HepG2 (cell line): Measurements from ENCODE around the gene RAB43. TPM values are rescaled to one million over a fixed set of nuclear protein-coding genes. Genes with fewer than 3 reads are reported as not detected.

Experiments
- ATAC-seq: fragments of 200-7000 bp; cut with Tn5 transposase; 3 replicates; pipeline ENCODE4 v1.9.1; 2020; ENCODE audit warnings: mild to moderate bottlenecking, moderate library complexity
- BruUV-seq: library from RNA; stranded (reverse); fragments of 400-500 nt; replicated peaks from 2 replicates; lab custom pipeline; 2021; lab: Mats Ljungman, UMichigan
- CTCF ChIA-PET: fragments of 300-600 bp; formaldehyde crosslinking; extraction: SDS; loops from one replicate; lab custom pipeline; 2021; ENCODE audit warnings: low total read pairs, inconsistent platforms, low intra/inter-chr PET ratio; lab: Yijun Ruan, JAX
- POLR2A ChIA-PET: fragments of 350-600 bp; sonication (Branson Sonifier 250); formaldehyde crosslinking; loops from one replicate; lab custom pipeline; 2020; ENCODE audit warnings: antibody characterized with exemption, inconsistent platforms; lab: Yijun Ruan, JAX
- DNase-seq: peaks from one replicate; pipeline ENCODE4 v3.0.0-alpha.2; 2015; ENCODE audit warnings: low spot score
- FAIRE-seq: peaks from 3 replicates; lab custom pipeline; 2011; peaks lifted over from hg19 to GRCh38; lab: Jason Lieb, UNC
- H2AFZ ChIP-seq: one replicate; pipeline ENCODE4 v1.6.1; 2011; ENCODE audit warnings: low read length, inconsistent platforms
- H3K27ac ChIP-seq: fragments of 300-600 bp; 3 replicates; pipeline ENCODE4 v1.8.0; 2011; ENCODE audit warnings: mixed run types, mild to moderate bottlenecking, mixed read lengths, low read length, inconsistent platforms; ENCODE audit not compliant: insufficient read depth; ENCODE audit errors: extremely low read length
- H3K27me3 ChIP-seq, 2 experiments: fragments of 200-600 bp in 1 of 2; 2 replicates in 1 of 2; 3 replicates in 1 of 2; pipeline versions ENCODE4 v1.6.0 to v1.8.0; 2011; ENCODE audit warnings: low read length in 2 of 2, mild to moderate bottlenecking in 2 of 2, moderate library complexity in 2 of 2, inconsistent platforms in 1 of 2; ENCODE audit not compliant: insufficient read depth in 2 of 2, control insufficient read depth in 1 of 2
- H3K36me3 ChIP-seq, 2 experiments: fragments of 200-600 bp in 1 of 2; replicated peaks in 1 of 2; 2 replicates in 1 of 2; 3 replicates in 1 of 2; pipeline versions ENCODE4 v1.5.1 to v1.8.0; 2011; ENCODE audit warnings: low read length in 2 of 2, inconsistent platforms in 1 of 2; ENCODE audit not compliant: insufficient read depth in 2 of 2, control insufficient read depth in 1 of 2
- H3K4me1 ChIP-seq: 2 replicates; pipeline ENCODE4 v1.5.1; 2012; ENCODE audit warnings: low read length, inconsistent platforms; ENCODE audit not compliant: insufficient read depth
- H3K4me2 ChIP-seq: 2 replicates; pipeline ENCODE4 v1.6.0; 2011; ENCODE audit warnings: low read depth, low read length, inconsistent platforms
- H3K4me3 ChIP-seq, 3 experiments: fragments of 200-600 bp in 1 of 3; sonication (generic), shearing (Covaris generic) in 1 of 3; replicated peaks in 1 of 3; 2 replicates each; pipeline ENCODE4 v1.5.1; 2011 to 2016; ENCODE audit warnings: low read length in 3 of 3, inconsistent platforms in 2 of 3, low read depth in 2 of 3, mild to moderate bottlenecking in 2 of 3, control low read depth in 1 of 3, mixed read lengths in 1 of 3; ENCODE audit not compliant: insufficient read depth in 1 of 3
- H3K79me2 ChIP-seq: one replicate; pipeline ENCODE4 v1.6.1; 2011; ENCODE audit warnings: low read length, inconsistent platforms; ENCODE audit not compliant: insufficient read depth
- H3K9ac ChIP-seq: 2 replicates; pipeline ENCODE4 v1.6.0; 2011; ENCODE audit warnings: mild to moderate bottlenecking, low read depth, low read length, inconsistent platforms; ENCODE audit not compliant: insufficient read depth
- H3K9me3 ChIP-seq: 2 replicates; pipeline ENCODE4 v1.5.1; 2012; ENCODE audit warnings: mild to moderate bottlenecking, low read length
- H4K20me1 ChIP-seq: 2 replicates; pipeline ENCODE4 v1.6.0; 2011; ENCODE audit warnings: inconsistent platforms, mild to moderate bottlenecking, low read length, moderate library complexity; ENCODE audit not compliant: insufficient read depth
- ARNT ChIP-seq: fragments of 450-650 bp; IDR thresholded peaks from 2 replicates; pipeline ENCODE4 v1.6.1; 2017
- ASH2L ChIP-seq: fragments of 300-600, 200-600 bp; sonication (generic); IDR thresholded peaks from 2 replicates; pipeline ENCODE4 v1.7.0; 2017; ENCODE audit warnings: low read depth, mild to moderate bottlenecking, moderate library complexity, mixed read lengths, low read length; ENCODE audit not compliant: insufficient read length
- CCAR2 ChIP-seq: fragments of 200-400 bp; formaldehyde crosslinking; optimal IDR thresholded peaks from 2 replicates; pipeline ENCODE3; 2018; ENCODE audit warnings: low read depth, mild to moderate bottlenecking, low read length, moderate library complexity
- FOXA3 ChIP-seq: IDR thresholded peaks from 2 replicates; pipeline ENCODE4 v1.6.1; 2016; ENCODE audit warnings: missing genetic modification reagents, missing compliant biosample characterization
- PRDM4 ChIP-seq: sonication (generic); formaldehyde crosslinking; IDR thresholded peaks from 2 replicates; pipeline ENCODE4 v1.9.0; 2021; ENCODE audit warnings: missing genetic modification reagents, borderline replicate concordance
- TARDBP ChIP-seq: sonication (generic); formaldehyde crosslinking; IDR thresholded peaks from 2 replicates; pipeline ENCODE4 v1.8.0; 2022; ENCODE audit warnings: mild to moderate bottlenecking, missing genetic modification reagents
- USF2 ChIP-seq, 2 experiments: sonication (generic) in 1 of 2; formaldehyde crosslinking in 1 of 2; IDR thresholded peaks; 2 replicates each; pipeline versions ENCODE4 v1.5.1 to v1.6.1; 2011 to 2020; ENCODE audit warnings: borderline replicate concordance in 1 of 2, low read depth in 1 of 2, low read length in 1 of 2, mild to moderate bottlenecking in 1 of 2, missing genetic modification reagents in 1 of 2, moderate library complexity in 1 of 2
- XBP1 ChIP-seq: sonication (generic); formaldehyde crosslinking; IDR thresholded peaks from 2 replicates; pipeline ENCODE4 v1.5.0; 2020; ENCODE audit warnings: missing genetic modification reagents
- ZBTB3 ChIP-seq: sonication (generic); formaldehyde crosslinking; IDR thresholded peaks from 2 replicates; pipeline ENCODE4 v1.4.0; 2020; ENCODE audit warnings: low read depth, mild to moderate bottlenecking, moderate library complexity, missing genetic modification reagents, borderline replicate concordance
- ZMAT3 ChIP-seq: sonication (generic); formaldehyde crosslinking; conservative IDR thresholded peaks from 2 replicates; pipeline ENCODE4 v1.7.0; 2021; ENCODE audit warnings: missing genetic modification reagents
- ZNF256 ChIP-seq: sonication (generic); formaldehyde crosslinking; conservative IDR thresholded peaks from 2 replicates; pipeline ENCODE4 v1.4.0; 2020; ENCODE audit warnings: missing genetic modification reagents
- ZNF589 ChIP-seq: sonication (generic); formaldehyde crosslinking; conservative IDR thresholded peaks from 2 replicates; pipeline ENCODE4 v1.8.0; 2022; ENCODE audit warnings: mild to moderate bottlenecking, moderate library complexity, missing genetic modification reagents
- ZNF703 ChIP-seq: sonication (generic); formaldehyde crosslinking; IDR thresholded peaks from 2 replicates; pipeline ENCODE4 v1.5.1; 2020; ENCODE audit warnings: missing genetic modification reagents, mild to moderate bottlenecking, moderate library complexity, borderline replicate concordance
- ZSCAN30 ChIP-seq: sonication (generic); formaldehyde crosslinking; IDR thresholded peaks from 2 replicates; pipeline ENCODE4 v1.5.0; 2020; ENCODE audit warnings: mild to moderate bottlenecking, missing genetic modification reagents
- WGBS: methylation state at CpG from one replicate; pipeline ENCODE4 v1.1.6; 2017; ENCODE audit warnings: low lambda C conversion rate; 5-methylcytosine and 5-hydroxymethylcytosine counted together
- in situ Hi-C: cut with HindIII; loops from 2 replicates; pipeline ENCODE4 v1.10.0; 2017; ENCODE audit warnings: low pct_unique_long_range_greater_than_20kb; ENCODE audit not compliant: extremely low pct_ligation_motif_present
- intact Hi-C: fragments of 100-400 bp; cut with micrococcal nuclease; formaldehyde crosslinking; loops from one replicate; pipeline ENCODE4 v1.10.0; 2022; ENCODE audit not compliant: unreplicated experiment
- polyA plus RNA-seq, 8 experiments: library from polyadenylated mRNA; depleted of rRNA in 3 of 8; stranded (reverse) in 7 of 8; unstranded in 1 of 8; fragments of >200 nt; fragmentation: Illumina TruSeq in 4 of 8; extraction: Trizol in 4 of 8; gene quantifications; 2 replicates each; pipeline versions ENCODE4 v1.2.1 to v1.2.3, GENCODE V29; 2011 to 2016; ENCODE audit warnings: low read depth in 4 of 8, missing spikeins in 1 of 8, mixed read lengths in 1 of 8; ENCODE audit not compliant: insufficient read depth in 1 of 8
- total RNA-seq, 5 experiments: library from RNA; depleted of rRNA; stranded (reverse); fragments of >200 nt; fragmentation: Illumina TruSeq; extraction: Trizol; gene quantifications; 2 replicates each; pipeline ENCODE4 v1.2.3, GENCODE V29; 2016; ENCODE audit warnings: low read depth in 1 of 5

The RAB43 gene
- total and polyA plus RNA-seq, 2 of the 13 experiments (the other 11 are each of a cell fraction or from before 2014, with no cell fraction given): 11.8 to 18.4 TPM

GRCh38 chr3:129045675-129046036 is 75.9 kb downstream of the RAB43 start (continued):
- TF ChIP-seq USF2 (IDR thresholded peaks at IDR 0.05; ENCODE audit: low read depth, low read length) (no peak), USF2 (CRISPR knock-in tag; IDR thresholded peaks at IDR 0.05; ENCODE audit: borderline replicate concordance) (no peak), CCAR2 (no peak), ASH2L (no peak), ZNF589 (CRISPR knock-in tag) (no peak), ZNF256 (CRISPR knock-in tag) (no peak)

- H3K27me3 ChIP-seq: peaks cover 1 to 20% of the 10 kb centered on the region in 2 experiments; a peak in 2 of 5 replicates
- H3K9ac ChIP-seq: no peak overlapping the region
- in situ Hi-C loops: no loop called here
- H3K9me3 ChIP-seq: no peaks in the 10 kb centered on the region
- H3K4me3 ChIP-seq: no peak overlapping the region
- no peak overlapping the region for H3K27ac ChIP-seq
- H2AFZ ChIP-seq: no peak overlapping the region
- TF ChIP-seq ZSCAN30 (no peak), FOXA3 (CRISPR knock-in tag) (no peak), ZBTB3 (CRISPR knock-in tag) (no peak), PRDM4 (CRISPR knock-in tag) (no peak), TARDBP (CRISPR knock-in tag) (no peak), XBP1 (no peak), ZNF703 (no peak), ZMAT3 (CRISPR knock-in tag) (no peak), ARNT (no peak)
- intact Hi-C loops: no loop called here
- no peaks in the 10 kb centered on the region for H3K79me2 ChIP-seq
- POLR2A ChIA-PET: no interaction called here
- ATAC-seq (peak; percentile 22; the same call in 2 of the 3 replicates), FAIRE-seq (no peak), DNase-seq (no peak)
- BruUV-seq: no TSS peak
- no peak overlapping the region for H3K4me2 ChIP-seq
- H4K20me1 ChIP-seq: no peaks in the 10 kb centered on the region
- WGBS: 36% methylated on average over 8 of the region's 15 CpGs
- CTCF ChIA-PET: no interaction called here
- no peaks in the 10 kb centered on the region for H3K36me3 ChIP-seq
- peaks cover 7% of the 10 kb centered on the region for H3K4me1 ChIP-seq
Measured at GRCh38 chr3:129040579-129041300, 80.9 kb downstream of the RAB43 start.
